H9 (cell line): Measurements from ENCODE around the gene FAM177A1. TPM values are rescaled to one million over a fixed set of nuclear protein-coding genes. Genes with fewer than 3 reads are reported as not detected.

Experiments used
- DNase-seq: peaks from one replicate; pipeline ENCODE4 v3.0.0-alpha.2; 2017
- H2AFZ ChIP-seq: one replicate; pipeline ENCODE4 v1.6.1; 2013; ENCODE audit warnings: mild to moderate bottlenecking, low read length, control low read depth, moderate library complexity
- H2AK5ac ChIP-seq: 2 replicates; pipeline ENCODE4 v1.6.1; 2013; ENCODE audit warnings: low read length, control low read depth, mixed read lengths; ENCODE audit not compliant: insufficient read length
- H2BK120ac ChIP-seq: one replicate; pipeline ENCODE4 v1.6.1; 2013; ENCODE audit warnings: low read depth, mild to moderate bottlenecking, low read length, control low read depth, inconsistent platforms; ENCODE audit not compliant: poor library complexity, severe bottlenecking
- H2BK12ac ChIP-seq: 2 replicates; pipeline ENCODE4 v1.6.1; 2013; ENCODE audit warnings: low read length, control low read depth, mixed read lengths, low read depth; ENCODE audit not compliant: insufficient read length
- H2BK15ac ChIP-seq: 2 replicates; pipeline ENCODE4 v1.6.1; 2013; ENCODE audit warnings: low read depth, low read length, control low read depth
- H2BK20ac ChIP-seq: one replicate; pipeline ENCODE4 v1.6.1; 2013; ENCODE audit warnings: low read depth, mild to moderate bottlenecking, low read length, control low read depth, inconsistent platforms; ENCODE audit not compliant: poor library complexity, severe bottlenecking
- H2BK5ac ChIP-seq: 2 replicates; pipeline ENCODE4 v1.6.1; 2013; ENCODE audit warnings: low read length, control low read depth, mixed read lengths; ENCODE audit not compliant: insufficient read length
- H3K14ac ChIP-seq: 2 replicates; pipeline ENCODE4 v1.6.1; 2013; ENCODE audit warnings: low read length, control low read depth; ENCODE audit not compliant: insufficient read depth
- H3K18ac ChIP-seq: 2 replicates; pipeline ENCODE4 v1.6.1; 2013; ENCODE audit warnings: low read depth, mild to moderate bottlenecking, mixed read lengths, low read length, control low read depth; ENCODE audit not compliant: insufficient read length
- H3K23ac ChIP-seq: 2 replicates; pipeline ENCODE4 v1.6.1; 2013; ENCODE audit warnings: low read length, control low read depth, mixed read lengths, low read depth; ENCODE audit not compliant: insufficient read length
- H3K23me2 ChIP-seq: 2 replicates; pipeline ENCODE4 v1.6.1; 2013; ENCODE audit warnings: low read depth, mild to moderate bottlenecking, mixed read lengths, low read length, control low read depth; ENCODE audit not compliant: insufficient read length, poor library complexity, severe bottlenecking
- H3K27ac ChIP-seq: 2 replicates; pipeline ENCODE4 v1.5.1; 2013; ENCODE audit warnings: low read length, control low read depth, mixed read lengths, low read depth; ENCODE audit not compliant: insufficient read length
- H3K27me3 ChIP-seq: 2 replicates; pipeline ENCODE4 v1.6.1; 2013; ENCODE audit warnings: low read length, control low read depth, inconsistent platforms; ENCODE audit not compliant: insufficient read depth
- H3K4ac ChIP-seq: 2 replicates; pipeline ENCODE4 v1.6.1; 2013; ENCODE audit warnings: low read depth, mild to moderate bottlenecking, control low read depth, inconsistent platforms, low read length, moderate library complexity
- H3K4me1 ChIP-seq: 2 replicates; pipeline ENCODE4 v1.6.1; 2013; ENCODE audit warnings: low read length, control low read depth, inconsistent platforms; ENCODE audit not compliant: insufficient read depth
- H3K4me2 ChIP-seq: 2 replicates; pipeline ENCODE4 v1.6.1; 2013; ENCODE audit warnings: low read length, control low read depth, mixed read lengths; ENCODE audit not compliant: insufficient read length, insufficient read depth
- H3K56ac ChIP-seq: 2 replicates; pipeline ENCODE4 v1.6.1; 2013; ENCODE audit warnings: low read depth, mild to moderate bottlenecking, mixed read lengths, low read length, control low read depth; ENCODE audit not compliant: insufficient read length
- H3K79me1 ChIP-seq: 2 replicates; pipeline ENCODE4 v1.6.1; 2013; ENCODE audit warnings: low read depth, mild to moderate bottlenecking, moderate library complexity, low read length, control low read depth, inconsistent platforms; ENCODE audit not compliant: insufficient read depth, poor library complexity, severe bottlenecking
- H3K79me2 ChIP-seq: 2 replicates; pipeline ENCODE4 v1.6.1; 2013; ENCODE audit warnings: low read length, control low read depth, inconsistent platforms; ENCODE audit not compliant: insufficient read depth
- H3K9ac ChIP-seq: 2 replicates; pipeline ENCODE4 v1.6.1; 2013; ENCODE audit warnings: low read length, control low read depth, mixed read lengths; ENCODE audit not compliant: insufficient read length; ENCODE audit errors: extremely low read depth
- H3K9me3 ChIP-seq: one replicate; pipeline ENCODE4 v1.6.1; 2013; ENCODE audit warnings: low read depth, low read length, inconsistent platforms; ENCODE audit not compliant: control insufficient read depth
- H3T11ph ChIP-seq: one replicate; pipeline ENCODE4 v1.6.1; 2013; ENCODE audit warnings: mild to moderate bottlenecking, low read length, control low read depth, inconsistent platforms
- H4K20me1 ChIP-seq: one replicate; pipeline ENCODE4 v1.6.1; 2013; ENCODE audit not compliant: control insufficient read depth, insufficient read length, insufficient read depth
- H4K5ac ChIP-seq: 2 replicates; pipeline ENCODE4 v1.6.1; 2013; ENCODE audit warnings: low read depth, mild to moderate bottlenecking, mixed read lengths, low read length, control low read depth; ENCODE audit not compliant: insufficient read length
- H4K8ac ChIP-seq: replicated peaks from 2 replicates; pipeline ENCODE4 v1.6.1; 2013; ENCODE audit warnings: low read length, control low read depth, mixed read lengths, low read depth; ENCODE audit not compliant: insufficient read length
- H4K91ac ChIP-seq: 2 replicates; pipeline ENCODE4 v1.6.1; 2013; ENCODE audit warnings: low read depth, mild to moderate bottlenecking, moderate library complexity, mixed read lengths, low read length, control low read depth; ENCODE audit not compliant: insufficient read length
- H3K27ac Mint-ChIP-seq, 3 experiments: 2 replicates in 2 of 3; 3 replicates in 1 of 3; pipeline ENCODE4 v1.8.0; 2020 to 2021; ENCODE audit warnings: mixed read lengths in 3 of 3, mild to moderate bottlenecking in 1 of 3, moderate library complexity in 1 of 3
- H3K27me3 Mint-ChIP-seq: 2 replicates; pipeline ENCODE4 v1.8.0; 2021; ENCODE audit warnings: low read depth, mild to moderate bottlenecking, moderate library complexity, mixed read lengths
- H3K36me3 Mint-ChIP-seq, 3 experiments: 2 replicates in 2 of 3; 3 replicates in 1 of 3; pipeline ENCODE4 v1.8.0; 2020 to 2021; ENCODE audit warnings: low read depth in 3 of 3, mixed read lengths in 3 of 3; ENCODE audit not compliant: insufficient read depth in 1 of 3
- H3K4me1 Mint-ChIP-seq, 2 experiments: 2 replicates each; pipeline ENCODE4 v1.8.0; 2020; ENCODE audit warnings: mixed read lengths in 2 of 2
- H3K4me3 Mint-ChIP-seq, 2 experiments: 2 replicates in 1 of 2; 3 replicates in 1 of 2; pipeline ENCODE4 v1.8.0; 2020 to 2021; ENCODE audit warnings: mild to moderate bottlenecking in 2 of 2, mixed read lengths in 2 of 2, moderate library complexity in 1 of 2
- H3K9me3 Mint-ChIP-seq, 2 experiments: 2 replicates in 1 of 2; 3 replicates in 1 of 2; pipeline ENCODE4 v1.8.0; 2020; ENCODE audit warnings: mild to moderate bottlenecking in 2 of 2, mixed read lengths in 2 of 2, moderate library complexity in 1 of 2
- CTCF ChIP-seq: fragments of 200-600 bp; sonication (generic); conservative IDR thresholded peaks from 3 replicates; pipeline ENCODE4 v1.8.0; 2021; ENCODE audit warnings: antibody characterized with exemption, mild to moderate bottlenecking
- WGBS: extraction: QIAGEN DNeasy Blood & Tissue Kit; methylation state at CpG from one replicate; pipeline ENCODE4 v1.1.7; 2013; ENCODE audit warnings: missing lambda C conversion rate, low lambda C conversion rate, mixed read lengths; ENCODE audit not compliant: insufficient read length; ENCODE audit errors: extremely low coverage; 5-methylcytosine and 5-hydroxymethylcytosine counted together
- total RNA-seq: library from RNA; stranded (reverse); gene quantifications from 2 replicates; pipeline ENCODE4 v1.2.1, GENCODE V29; 2021

FAM177A1 gene
- total RNA-seq, 1 experiment from 2014 or later = 43.1 TPM

DNA sequence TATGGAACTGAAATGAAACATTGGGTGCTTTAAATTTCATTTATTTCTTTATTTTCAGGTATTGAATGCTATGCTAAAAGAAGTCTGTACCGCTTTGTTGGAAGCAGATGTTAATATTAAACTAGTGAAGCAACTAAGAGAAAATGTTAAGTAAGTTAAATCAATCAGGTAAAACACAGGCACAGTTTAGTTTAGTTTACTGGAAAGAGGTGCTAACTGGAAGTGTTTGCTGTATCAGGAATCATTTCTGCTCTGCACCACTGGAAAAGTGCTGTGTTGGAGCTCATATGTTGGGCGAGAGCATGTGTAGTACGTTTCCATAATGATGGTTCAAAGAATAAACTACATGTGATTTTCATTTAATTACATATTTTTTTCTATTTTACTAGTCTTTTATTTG is 46.6 kb upstream of the FAM177A1 start:
- Histone ChIP-seq H3K27ac (no peak overlapping the region), H2BK12ac (no peak overlapping the region), H4K91ac (no peak overlapping the region), H3K27me3 (no peaks in the 10 kb centered on the region), H2BK5ac (no peak overlapping the region), H4K8ac (no peak overlapping the region), H2BK20ac (no peak overlapping the region), H4K5ac (no peak overlapping the region), H3K23me2 (no peaks in the 10 kb centered on the region), H3K14ac (no peak overlapping the region), H3K9ac (no peak overlapping the region), H3K79me2 (no peaks in the 10 kb centered on the region), H4K20me1 (no peaks in the 10 kb centered on the region), H3K23ac (no peak overlapping the region), H3K18ac (no peak overlapping the region), H3K4me1 (no peaks in the 10 kb centered on the region), H2BK120ac (no peak overlapping the region), H3K9me3 (no peaks in the 10 kb centered on the region), H3K4me2 (no peak overlapping the region), H3K79me1 (no peaks in the 10 kb centered on the region), H2AFZ (no peak overlapping the region), H3T11ph (no peak overlapping the region), H3K4ac (no peak overlapping the region), H2AK5ac (no peak overlapping the region), H3K56ac (no peak overlapping the region), H2BK15ac (no peak overlapping the region)
- Mint-ChIP-seq H3K36me3 (peaks cover 0 to 13% (median 7%) of the 10 kb centered on the region in 3 experiments; a peak in 6 of 7 replicates), H3K27me3 (no peaks in the 10 kb centered on the region), H3K9me3 (no peaks in the 10 kb centered on the region), H3K4me3 (no peak overlapping the region), H3K27ac (no peak overlapping the region), H3K4me1 (no peaks in the 10 kb centered on the region)
- no peak for DNase-seq
- TF ChIP-seq CTCF = no peak
- WGBS = no CpG with 5 or more reads among the region's 3 CpGs
